Activated CD4-positive, alpha-beta memory T cell treated with anti-CD3 and anti-CD28 coated beads for 36 hours (primary cell): ENCODE data around the gene WNT11. TPM values are rescaled to one million over a fixed set of nuclear protein-coding genes. Genes with fewer than 3 reads are reported as not detected.

ENCODE experiments used
- CTCF ChIA-PET: fragments of 350-600 bp; sonication (Branson Sonifier 250); formaldehyde crosslinking; loops from one replicate; lab custom pipeline; 2021; ENCODE audit warnings: antibody characterized with exemption, inconsistent platforms; lab: Charles Lee
- POLR2A ChIA-PET: fragments of 350-600 bp; sonication (Branson Sonifier 250); formaldehyde crosslinking; loops from one replicate; lab custom pipeline; 2021; ENCODE audit warnings: antibody characterized with exemption; lab: Charles Lee
- DNase-seq: peaks from one replicate; pipeline ENCODE4 v3.0.0-alpha.2; 2020
- H3K27ac Mint-ChIP-seq: one replicate; pipeline ENCODE4 v1.8.0; 2021; ENCODE audit warnings: mixed read lengths
- H3K27me3 Mint-ChIP-seq: one replicate; pipeline ENCODE4 v1.8.0; 2021; ENCODE audit warnings: mixed read lengths
- H3K36me3 Mint-ChIP-seq: one replicate; pipeline ENCODE4 v1.8.0; 2021; ENCODE audit warnings: mixed read lengths
- H3K4me1 Mint-ChIP-seq: one replicate; pipeline ENCODE4 v1.8.0; 2021; ENCODE audit warnings: low read depth, mixed read lengths
- H3K4me3 Mint-ChIP-seq: one replicate; pipeline ENCODE4 v1.8.0; 2021; ENCODE audit warnings: mild to moderate bottlenecking, mixed read lengths
- H3K9me3 Mint-ChIP-seq: one replicate; pipeline ENCODE4 v1.8.0; 2021; ENCODE audit warnings: mixed read lengths
- intact Hi-C: fragments of 100-400 bp; cut with micrococcal nuclease; formaldehyde crosslinking; loops from one replicate; pipeline ENCODE4 v1.15.1; 2023
- total RNA-seq, 2 experiments: library from RNA; stranded (reverse); gene quantifications; one replicate each; pipeline ENCODE4 v1.2.3, GENCODE V29; 2021

Gene WNT11
- total RNA-seq, 2 experiments from 2014 or later: not detected

DNA sequence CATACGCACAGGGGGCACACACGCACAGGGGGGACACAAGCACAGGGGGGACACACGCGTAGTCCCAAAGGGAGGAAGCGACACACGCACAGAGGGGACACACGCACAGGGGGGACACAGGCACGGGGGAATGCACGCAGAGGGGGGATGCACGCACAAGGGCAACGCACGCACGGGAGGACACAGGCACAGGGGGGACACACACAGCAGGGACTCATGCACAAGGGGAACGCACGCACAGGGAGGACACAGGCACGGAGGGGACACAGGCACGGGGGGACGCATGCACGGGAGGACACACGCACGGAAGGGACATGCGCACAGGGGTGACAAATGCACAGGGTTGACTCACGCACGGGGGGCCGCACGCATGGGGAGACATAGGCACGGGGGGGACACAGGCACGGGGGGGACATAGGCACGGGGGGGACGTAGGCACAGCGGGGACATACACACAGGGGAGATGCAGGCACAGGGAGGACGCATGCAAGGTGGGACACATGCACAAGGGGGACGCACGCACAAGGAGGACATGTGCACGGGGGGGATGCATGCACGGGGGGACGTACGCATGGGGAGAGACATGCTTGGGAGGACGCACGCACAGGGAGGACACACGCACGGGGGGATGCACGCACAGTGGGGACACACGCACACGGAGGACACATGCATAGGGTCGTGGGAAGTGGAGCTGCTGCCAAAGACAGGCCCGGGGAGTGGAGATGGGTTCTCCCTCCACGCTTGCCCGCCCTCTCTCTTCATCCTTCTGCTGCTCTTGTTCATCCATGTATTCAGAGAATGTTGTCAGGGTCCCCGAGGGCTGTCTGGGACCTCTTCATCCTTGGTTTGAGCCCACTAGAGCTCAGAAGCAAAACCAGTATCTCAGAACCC lies 41.2 kb downstream of the WNT11 start:
- H3K36me3 Mint-ChIP-seq: no peaks in the 10 kb centered on the region
- CTCF ChIA-PET: interaction anchor here (2.8 kb wide), 1 partner anchor 13 kb away, joined by 12 read pairs; no protein-coding TSS in a partner anchor
- no peak overlapping the region for H3K27ac Mint-ChIP-seq
- intact Hi-C loops: no loop called here
- H3K9me3 Mint-ChIP-seq: no peaks in the 10 kb centered on the region
- no peak overlapping the region for H3K4me3 Mint-ChIP-seq
- POLR2A ChIA-PET: no interaction called here
- no peak for DNase-seq
- H3K4me1 Mint-ChIP-seq: peaks cover 3% of the 10 kb centered on the region
- peaks cover 2% of the 10 kb centered on the region for H3K27me3 Mint-ChIP-seq

GRCh38 chr11:76164081-76164480 lies 42.2 kb downstream of the WNT11 start:
- Mint-ChIP-seq H3K4me1 (peaks cover 3% of the 10 kb centered on the region), H3K27me3 (peaks cover 2% of the 10 kb centered on the region), H3K36me3 (no peaks in the 10 kb centered on the region), H3K9me3 (no peaks in the 10 kb centered on the region), H3K27ac (no peak overlapping the region), H3K4me3 (no peak overlapping the region)
- intact Hi-C loops: no loop called here
- DNase-seq: no peak
- ChIA-PET CTCF (interaction anchor here (1.7 kb wide), 1 partner anchor 12 kb away, joined by 5 read pairs; no protein-coding TSS in a partner anchor), POLR2A (interaction anchor here (0.6 kb wide), 1 partner anchor 423 kb away, joined by 3 read pairs; no protein-coding TSS in a partner anchor)

DNA sequence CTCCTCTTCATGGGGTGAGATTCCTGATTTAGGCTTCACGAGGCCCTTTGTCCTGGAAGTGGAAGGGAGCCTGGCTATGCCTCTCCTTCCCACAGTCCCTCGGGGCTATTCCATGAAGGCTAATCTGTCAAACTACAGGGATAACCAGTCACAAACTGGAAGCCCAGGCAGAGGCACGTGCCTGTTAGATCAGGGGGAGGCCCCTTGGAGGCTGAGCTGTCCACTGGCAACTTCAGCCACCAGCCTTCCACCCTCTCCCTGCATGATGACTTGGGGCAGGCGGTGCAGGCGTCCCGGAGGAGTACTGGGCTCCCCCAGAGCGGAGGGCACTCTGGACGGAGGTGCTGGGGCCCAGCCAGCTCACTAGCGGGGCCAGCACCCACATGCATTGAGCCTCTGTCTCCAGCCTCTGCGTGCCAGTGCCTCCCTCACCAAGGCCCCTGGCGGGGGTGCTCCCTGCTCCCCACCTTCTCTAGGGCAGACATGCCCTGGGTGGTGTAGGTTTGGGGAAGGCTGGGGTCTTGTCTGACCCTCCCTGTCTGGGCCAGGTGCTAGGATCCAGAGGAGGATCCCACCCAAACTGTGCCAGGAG lies 42.9 kb downstream of the WNT11 start:
- H3K4me1 Mint-ChIP-seq: peaks cover 3% of the 10 kb centered on the region
- DNase-seq: no peak
- no peak overlapping the region for H3K4me3 Mint-ChIP-seq
- POLR2A ChIA-PET: no interaction called here
- no peaks in the 10 kb centered on the region for H3K36me3 Mint-ChIP-seq
- intact Hi-C loops: no loop called here
- H3K27me3 Mint-ChIP-seq: peaks cover 2% of the 10 kb centered on the region
- CTCF ChIA-PET: interaction anchor here (1.7 kb wide), 1 partner anchor 12 kb away, joined by 5 read pairs; no protein-coding TSS in a partner anchor
- H3K9me3 Mint-ChIP-seq: no peaks in the 10 kb centered on the region
- H3K27ac Mint-ChIP-seq: no peak overlapping the region

- ChIA-PET CTCF (interaction anchor here (1.7 to 2.6 kb wide), 2 partner anchors 10 to 11 kb away, joined by 5 to 10 read pairs; no protein-coding TSS in a partner anchor), POLR2A (no interaction called here)
- Mint-ChIP-seq H3K27me3 (peaks cover 2% of the 10 kb centered on the region), H3K27ac (no peak overlapping the region), H3K4me3 (no peak overlapping the region), H3K4me1 (peaks cover 3% of the 10 kb centered on the region), H3K36me3 (no peaks in the 10 kb centered on the region), H3K9me3 (no peaks in the 10 kb centered on the region)
- intact Hi-C loops: no loop called here
- DNase-seq: no peak
Observed at GRCh38 chr11:76162336-76163288, 43.7 kb downstream of the WNT11 start.

GRCh38 chr11:76161261-76161961 lies 44.9 kb downstream of the WNT11 start:
- Mint-ChIP-seq H3K36me3 (no peaks in the 10 kb centered on the region), H3K4me1 (peaks cover 3% of the 10 kb centered on the region), H3K27me3 (peaks cover 2% of the 10 kb centered on the region), H3K9me3 (no peaks in the 10 kb centered on the region), H3K4me3 (no peak overlapping the region), H3K27ac (no peak overlapping the region)
- intact Hi-C loops: no loop called here
- CTCF ChIA-PET: interaction anchor here (2.6 kb wide), 1 partner anchor 9 kb away, joined by 10 read pairs; no protein-coding TSS in a partner anchor
- DNase-seq: no peak
- POLR2A ChIA-PET: no interaction called here

DNA sequence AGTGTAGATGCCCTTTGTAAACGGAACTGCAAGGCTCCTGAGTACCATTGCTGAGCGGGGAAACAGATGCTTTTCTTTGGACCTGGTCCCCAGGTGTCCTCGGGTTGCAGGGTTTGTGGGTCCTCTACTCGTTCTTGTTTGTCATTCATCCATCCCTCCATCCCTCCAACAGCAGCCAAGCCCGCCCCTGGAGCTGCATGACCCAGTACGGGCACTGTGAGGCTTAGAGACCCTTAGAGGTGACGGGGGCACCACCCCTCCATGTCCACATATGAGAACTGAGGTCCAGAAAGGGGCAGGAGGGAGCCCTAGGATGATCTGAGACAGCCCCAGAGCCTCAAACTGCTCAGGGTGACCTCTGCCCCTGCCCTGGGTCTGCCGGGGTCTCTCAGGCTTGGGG lies 45.4 kb downstream of the WNT11 start:
- H3K9me3 Mint-ChIP-seq: no peaks in the 10 kb centered on the region
- no peak overlapping the region for H3K4me3 Mint-ChIP-seq
- H3K27ac Mint-ChIP-seq: no peak overlapping the region
- no peak for DNase-seq
- no peaks in the 10 kb centered on the region for H3K36me3 Mint-ChIP-seq
- POLR2A ChIA-PET: no interaction called here
- intact Hi-C loops: no loop called here
- no peaks in the 10 kb centered on the region for H3K4me1 Mint-ChIP-seq
- CTCF ChIA-PET: interaction anchor here (2.6 kb wide), 1 partner anchor 9 kb away, joined by 10 read pairs; no protein-coding TSS in a partner anchor
- peaks cover 2% of the 10 kb centered on the region for H3K27me3 Mint-ChIP-seq

DNA sequence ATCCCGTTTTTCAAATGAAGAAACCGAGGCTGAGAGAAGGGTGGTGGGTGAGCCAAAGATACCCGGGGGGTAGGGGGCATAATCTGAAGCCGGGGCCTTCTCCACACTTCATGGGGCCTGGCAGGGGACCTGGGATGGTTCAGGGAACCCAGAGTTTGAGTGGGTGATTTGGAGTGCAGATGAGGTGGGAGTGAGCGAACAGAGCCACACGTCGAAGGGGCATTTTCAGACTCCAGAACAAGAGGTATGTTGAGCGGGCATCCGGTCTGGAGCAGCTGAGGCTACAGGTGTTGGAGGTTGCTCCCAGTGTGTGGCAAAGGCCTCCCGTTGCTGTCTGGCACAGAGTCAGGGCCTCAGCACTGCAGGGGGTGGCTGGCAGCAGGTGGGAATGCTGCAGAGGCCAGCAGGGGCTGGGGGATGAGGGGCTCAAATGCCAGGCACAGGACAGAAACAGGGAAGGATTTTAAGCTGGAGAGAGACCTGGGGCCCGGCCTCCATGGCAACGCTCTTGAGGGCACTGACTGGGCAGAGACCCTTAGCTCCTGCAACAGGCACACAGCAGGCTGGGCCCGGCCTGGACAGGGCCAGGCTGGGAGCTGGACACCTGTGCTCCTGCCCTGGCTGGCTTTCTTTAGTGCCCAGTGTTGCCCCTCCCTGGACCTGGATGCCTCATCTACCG lies 46.2 kb downstream of the WNT11 start:
- POLR2A ChIA-PET: no interaction called here
- CTCF ChIA-PET: interaction anchor here (2.6 kb wide), 1 partner anchor 8 kb away, joined by 10 read pairs; no protein-coding TSS in a partner anchor

DNA sequence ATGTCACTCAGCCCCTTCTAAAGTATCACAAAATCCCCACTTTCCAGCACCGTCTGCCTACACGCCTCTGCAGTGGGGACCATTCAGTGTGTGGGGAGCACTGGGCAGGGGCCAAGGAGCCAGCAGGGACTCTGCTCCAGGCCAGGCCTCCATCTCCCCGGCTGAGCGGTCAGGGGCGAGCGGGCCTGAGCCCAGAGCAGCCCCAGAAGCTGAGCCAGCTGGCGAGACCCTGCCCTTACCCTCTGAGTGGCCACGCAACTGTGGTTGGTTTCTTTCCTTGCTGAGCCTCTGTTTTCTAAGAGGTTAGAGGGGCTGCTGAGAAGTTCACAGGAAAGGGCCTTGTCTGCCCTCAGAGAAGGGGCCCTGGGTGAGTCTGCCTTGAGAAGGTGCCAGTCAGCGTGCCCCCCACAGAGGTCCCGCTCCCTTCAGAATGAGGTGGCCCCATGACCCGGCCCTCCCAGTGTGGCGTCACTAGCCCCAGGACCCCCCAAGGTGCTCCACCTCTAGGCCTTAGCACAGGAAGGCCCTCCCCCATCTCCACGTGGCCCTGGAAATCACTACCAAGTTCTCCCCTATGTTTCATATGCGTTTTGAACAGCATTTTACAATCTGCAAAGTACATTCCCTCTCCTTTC lies 46.9 kb downstream of the WNT11 start:
- DNase-seq: no peak
- ChIA-PET POLR2A (no interaction called here), CTCF (no interaction called here)
- H3K9me3 Mint-ChIP-seq: no peaks in the 10 kb centered on the region
- peaks cover 2% of the 10 kb centered on the region for H3K27me3 Mint-ChIP-seq
- no peak overlapping the region for H3K27ac Mint-ChIP-seq
- intact Hi-C loops: no loop called here
- no peak overlapping the region for H3K4me3 Mint-ChIP-seq
- H3K36me3 Mint-ChIP-seq: no peaks in the 10 kb centered on the region
- no peaks in the 10 kb centered on the region for H3K4me1 Mint-ChIP-seq

More for the DNA sequence above, 46.2 kb downstream of the WNT11 start:
- Mint-ChIP-seq H3K4me1 (no peaks in the 10 kb centered on the region), H3K27ac (no peak overlapping the region), H3K9me3 (no peaks in the 10 kb centered on the region), H3K4me3 (no peak overlapping the region), H3K27me3 (peaks cover 2% of the 10 kb centered on the region), H3K36me3 (no peaks in the 10 kb centered on the region)
- intact Hi-C loops: no loop called here
- DNase-seq: no peak

GRCh38 chr11:76158394-76159302 lies 47.7 kb downstream of the WNT11 start:
- Mint-ChIP-seq H3K9me3 (no peaks in the 10 kb centered on the region), H3K4me3 (no peak overlapping the region), H3K27ac (no peak overlapping the region), H3K4me1 (no peaks in the 10 kb centered on the region), H3K36me3 (no peaks in the 10 kb centered on the region), H3K27me3 (peaks cover 2% of the 10 kb centered on the region)
- DNase-seq: no peak
- CTCF ChIA-PET: interaction anchor here (1.8 kb wide), 1 partner anchor 262 kb away, joined by 10 read pairs; no protein-coding TSS in a partner anchor
- POLR2A ChIA-PET: interaction anchor here (0.6 kb wide), 1 partner anchor 332 kb away, joined by 3 read pairs; no protein-coding TSS in a partner anchor
- intact Hi-C loops: no loop called here
